Stimulated activated CD8-positive, alpha-beta memory T cell treated with anti-CD3 and anti-CD28 coated beads, Interleukin-7, amount 100 ng/mL, for 24 hours (primary cell): ENCODE measurements around the gene SDK2.

Experiments used
- DNase-seq: peaks from one replicate; pipeline ENCODE4 v3.0.0-alpha.2; 2020; ENCODE audit warnings: low read depth

Gene SDK2

DNA sequence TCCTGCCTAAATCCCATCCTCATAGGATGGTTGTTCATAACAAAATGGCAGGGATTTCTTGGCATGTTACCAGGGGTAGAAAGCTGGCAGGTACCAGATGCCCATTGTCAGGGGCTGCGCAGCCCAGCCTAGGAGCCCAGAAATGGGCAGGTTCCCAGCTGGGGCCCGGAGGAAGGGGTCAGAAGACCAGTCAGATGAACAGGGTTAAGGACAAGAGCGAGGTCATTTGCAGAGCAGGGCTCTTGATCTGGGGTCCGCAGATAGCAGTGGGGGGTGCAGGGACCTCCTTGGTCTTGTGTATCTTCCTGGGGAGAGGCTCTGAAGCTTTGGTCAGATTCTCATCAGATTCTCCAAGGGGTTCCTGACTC, 280.1 kb downstream of the SDK2 start:
- no peak for DNase-seq

DNA sequence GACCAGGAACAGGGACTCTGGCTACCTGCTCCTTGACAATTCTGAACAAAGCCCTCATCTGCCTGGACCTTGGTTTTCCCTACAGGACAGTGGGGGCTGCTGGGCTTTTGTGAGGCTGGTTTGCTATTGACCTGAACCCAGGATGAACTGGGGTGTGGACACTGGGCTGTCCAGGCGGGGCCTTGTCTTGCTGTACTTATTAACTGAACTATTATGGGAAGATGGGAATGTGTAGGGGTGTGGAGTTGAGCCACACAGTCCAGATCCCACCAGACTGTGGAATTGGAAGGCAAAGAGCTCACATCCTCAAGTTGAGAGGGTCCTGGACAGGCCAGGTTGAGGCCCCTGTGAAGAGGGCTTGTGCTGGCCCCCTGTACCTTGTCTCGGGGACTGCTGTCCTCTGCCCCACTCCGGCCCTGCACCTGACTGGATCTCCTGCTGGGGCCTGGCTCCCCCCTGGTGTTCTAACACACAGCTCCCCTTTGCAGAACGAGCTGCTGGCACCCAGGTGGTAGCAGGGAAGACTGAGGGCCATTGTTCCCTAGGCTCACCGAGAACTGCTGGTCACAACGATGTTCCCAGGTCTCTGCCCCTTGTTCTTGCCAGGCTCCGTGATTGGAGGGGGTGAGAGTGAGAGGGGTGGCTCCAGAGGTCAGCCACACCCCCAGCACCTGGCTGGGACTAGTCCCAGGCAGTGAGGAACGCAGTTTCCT, 280.6 kb downstream of the SDK2 start:
- no peak for DNase-seq

DNA sequence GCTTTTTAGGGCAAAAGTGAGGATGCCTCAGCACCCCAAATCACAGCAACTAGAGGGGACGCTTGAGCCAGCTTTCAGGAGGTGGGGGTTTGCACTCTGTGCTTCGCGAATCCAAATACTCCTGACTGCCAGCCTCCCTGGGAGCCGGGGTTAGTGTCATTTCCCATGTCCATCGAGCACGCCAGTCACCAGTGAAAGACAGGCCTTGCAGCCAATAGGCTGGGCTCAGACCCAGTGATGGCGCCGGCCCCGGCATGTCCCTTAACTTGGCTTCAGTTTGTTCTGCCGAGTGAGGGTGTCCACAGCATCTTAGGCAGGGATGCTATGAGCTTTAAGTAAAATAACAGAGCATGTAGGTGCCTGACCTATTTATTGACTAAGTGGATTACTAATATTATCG, 281.5 kb downstream of the SDK2 start:
- DNase-seq, result no peak

DNA sequence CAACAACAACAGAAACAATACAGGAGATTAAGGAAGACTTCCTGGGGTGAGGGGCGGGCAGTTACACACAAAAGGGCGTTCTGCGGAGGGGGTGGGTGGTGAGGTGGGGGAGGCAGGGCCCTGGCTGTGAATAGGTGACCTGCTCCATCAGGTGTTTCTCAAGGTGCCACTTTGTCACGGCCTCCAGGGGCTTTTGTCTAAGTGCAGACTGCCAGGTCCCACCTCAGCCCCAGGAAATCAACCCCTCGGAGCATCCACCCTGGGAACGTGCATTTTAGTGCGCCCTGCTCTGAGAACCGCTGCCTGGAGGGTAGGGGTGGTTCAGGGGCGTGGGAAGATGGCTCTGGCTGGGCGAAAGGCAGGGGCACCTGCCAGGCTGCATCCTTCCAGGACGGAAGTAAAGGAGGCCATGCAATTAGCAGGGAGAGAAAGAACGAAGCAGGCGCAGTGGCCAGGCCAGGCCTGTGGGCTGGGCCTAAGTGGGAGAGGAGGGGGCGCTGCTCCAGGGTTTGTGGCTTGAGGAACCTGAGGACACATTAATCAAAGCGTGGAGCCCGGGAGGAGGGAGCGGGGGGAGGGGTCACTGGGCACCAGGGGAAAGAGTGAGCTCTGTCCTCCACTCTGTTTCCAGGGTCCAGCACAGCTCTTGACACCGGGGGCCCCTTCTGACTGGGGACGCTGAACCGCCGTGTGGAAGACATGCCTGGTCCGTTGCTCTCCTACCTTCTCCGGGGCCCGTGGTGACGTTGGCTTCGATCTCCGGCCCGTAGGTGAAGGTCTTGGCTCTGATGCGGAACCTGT, 283.1 kb downstream of the SDK2 start:
- no peak for DNase-seq

DNA sequence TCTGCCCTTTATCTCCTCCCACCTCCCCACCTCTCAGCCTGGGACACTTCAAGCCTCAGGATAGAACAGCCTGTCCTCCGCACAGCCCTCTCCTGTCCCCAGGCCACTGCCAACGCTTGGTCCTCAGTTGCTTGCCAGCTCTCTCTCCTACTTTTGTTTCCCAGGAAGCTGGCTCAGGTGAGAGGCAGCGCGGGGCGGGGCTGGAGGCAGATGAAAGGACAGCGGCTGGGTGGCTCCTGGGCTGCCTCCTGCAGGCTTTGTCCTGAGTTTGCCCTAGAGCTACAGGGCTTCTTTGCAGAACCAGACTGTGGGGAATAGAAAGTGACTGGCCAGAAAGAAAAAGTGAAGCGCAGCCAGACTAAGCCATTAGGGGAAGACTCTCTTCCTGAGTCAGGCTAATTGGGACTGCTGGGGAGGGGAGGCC, 284.2 kb downstream of the SDK2 start:
- no peak for DNase-seq

DNA sequence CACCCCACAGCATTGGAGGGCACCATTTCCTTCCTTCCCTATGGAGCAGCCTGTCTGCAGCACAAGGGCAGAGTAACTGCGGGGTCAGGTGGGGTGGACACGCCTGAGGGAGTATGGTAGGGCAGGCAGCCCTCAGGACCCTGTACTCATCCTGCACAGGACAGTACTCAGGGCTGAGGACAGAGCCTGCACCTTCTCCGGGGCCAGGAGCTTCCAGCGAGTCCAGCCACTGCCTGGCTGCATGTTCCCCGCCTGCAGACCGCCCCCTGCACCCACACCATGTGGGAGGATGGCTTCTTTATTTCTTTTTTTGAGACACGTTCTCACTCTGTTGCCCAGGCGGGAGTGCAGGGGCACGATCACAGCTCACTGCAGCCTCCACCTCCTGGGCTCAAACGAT, 284.9 kb downstream of the SDK2 start:
- DNase-seq, result no peak

DNA sequence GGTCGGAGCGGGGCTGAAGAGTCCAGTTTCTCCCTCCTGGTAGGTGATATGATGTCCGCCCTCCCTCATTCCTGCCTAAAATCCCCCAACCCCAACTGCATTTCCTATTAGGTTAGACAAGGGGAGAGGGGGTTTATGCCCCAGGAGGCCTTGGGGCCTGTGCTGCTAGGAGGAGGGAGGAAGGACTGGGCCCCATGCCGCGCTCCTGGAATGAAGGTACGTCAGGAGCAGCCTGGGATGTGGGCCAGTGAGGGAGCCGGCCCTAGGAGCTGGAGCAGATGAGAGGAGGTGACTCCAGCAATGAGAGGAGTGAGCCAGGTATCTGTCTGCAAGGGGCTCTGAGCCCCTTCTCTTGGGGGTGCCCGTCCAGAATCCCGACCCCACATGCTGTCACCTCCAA, 285.6 kb downstream of the SDK2 start:
- DNase-seq, result no peak

DNA sequence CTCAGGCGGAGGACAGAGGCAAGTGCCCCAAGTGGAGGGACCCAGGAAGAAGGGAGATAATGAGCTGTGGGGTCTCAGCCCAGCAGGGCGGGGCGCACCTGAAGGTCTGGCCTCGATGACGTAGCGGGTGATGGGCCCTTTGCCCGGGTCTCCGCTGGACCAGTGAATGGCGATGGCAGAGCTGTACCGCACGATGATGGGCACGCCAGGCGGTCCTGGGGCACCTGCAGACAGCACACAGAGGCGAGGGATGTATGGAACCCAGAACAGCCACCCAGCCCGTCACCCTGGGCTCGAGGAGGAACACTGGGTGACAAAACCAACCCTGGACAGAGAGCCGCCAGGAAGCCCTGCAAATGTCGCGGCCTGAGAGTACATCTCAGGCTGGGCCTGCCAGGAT, 286.3 kb downstream of the SDK2 start:
- no peak for DNase-seq

DNA sequence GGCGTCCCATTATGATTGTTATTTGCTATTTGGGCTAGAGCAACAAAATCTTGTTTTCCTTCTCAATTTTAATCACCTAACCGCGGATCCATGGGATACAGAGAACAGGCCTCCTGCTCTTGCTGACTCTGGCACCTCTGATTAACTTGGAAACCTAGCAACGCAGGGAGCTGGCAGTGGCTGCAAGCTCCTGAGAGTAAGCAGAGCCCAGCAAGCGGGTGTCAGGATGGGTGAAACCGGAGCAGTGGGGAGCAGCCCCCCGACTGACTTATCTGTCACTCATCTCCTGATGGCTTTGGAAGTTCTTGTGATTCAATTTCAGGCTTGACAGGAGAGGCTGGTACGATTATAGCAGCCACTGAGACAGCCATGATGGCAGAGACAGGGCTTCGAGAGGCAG, 286.9 kb downstream of the SDK2 start:
- DNase-seq, result no peak

DNA sequence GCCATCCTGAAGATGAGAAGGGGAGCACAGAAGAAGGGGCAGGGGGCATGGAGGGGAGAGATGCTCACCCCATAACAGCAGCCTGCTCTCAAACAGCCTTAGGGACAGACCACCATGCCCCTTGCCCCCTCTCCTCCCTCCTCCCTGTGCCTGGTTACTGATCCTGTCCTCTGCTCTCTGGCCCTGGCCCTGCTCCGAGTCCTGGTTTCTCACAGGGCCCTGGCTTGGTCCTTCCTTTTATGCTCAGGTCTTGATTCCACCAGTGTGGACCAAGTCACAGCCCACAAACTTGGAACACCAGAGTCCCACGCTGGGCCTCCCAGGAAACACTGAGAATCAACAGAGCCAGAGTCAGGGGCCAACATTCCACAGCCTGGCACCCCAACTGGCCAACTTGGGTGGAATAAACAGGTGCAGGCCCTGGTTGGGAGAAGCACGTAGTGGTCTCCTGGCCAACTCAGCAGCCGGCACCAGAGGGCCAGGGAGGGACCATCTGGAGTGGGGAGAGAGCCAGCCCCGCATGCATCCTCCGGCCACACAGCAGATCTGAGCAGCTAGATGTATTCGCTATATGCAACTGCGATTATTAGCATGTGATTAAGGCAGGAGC, 287.6 kb downstream of the SDK2 start:
- DNase-seq, result no peak

DNA sequence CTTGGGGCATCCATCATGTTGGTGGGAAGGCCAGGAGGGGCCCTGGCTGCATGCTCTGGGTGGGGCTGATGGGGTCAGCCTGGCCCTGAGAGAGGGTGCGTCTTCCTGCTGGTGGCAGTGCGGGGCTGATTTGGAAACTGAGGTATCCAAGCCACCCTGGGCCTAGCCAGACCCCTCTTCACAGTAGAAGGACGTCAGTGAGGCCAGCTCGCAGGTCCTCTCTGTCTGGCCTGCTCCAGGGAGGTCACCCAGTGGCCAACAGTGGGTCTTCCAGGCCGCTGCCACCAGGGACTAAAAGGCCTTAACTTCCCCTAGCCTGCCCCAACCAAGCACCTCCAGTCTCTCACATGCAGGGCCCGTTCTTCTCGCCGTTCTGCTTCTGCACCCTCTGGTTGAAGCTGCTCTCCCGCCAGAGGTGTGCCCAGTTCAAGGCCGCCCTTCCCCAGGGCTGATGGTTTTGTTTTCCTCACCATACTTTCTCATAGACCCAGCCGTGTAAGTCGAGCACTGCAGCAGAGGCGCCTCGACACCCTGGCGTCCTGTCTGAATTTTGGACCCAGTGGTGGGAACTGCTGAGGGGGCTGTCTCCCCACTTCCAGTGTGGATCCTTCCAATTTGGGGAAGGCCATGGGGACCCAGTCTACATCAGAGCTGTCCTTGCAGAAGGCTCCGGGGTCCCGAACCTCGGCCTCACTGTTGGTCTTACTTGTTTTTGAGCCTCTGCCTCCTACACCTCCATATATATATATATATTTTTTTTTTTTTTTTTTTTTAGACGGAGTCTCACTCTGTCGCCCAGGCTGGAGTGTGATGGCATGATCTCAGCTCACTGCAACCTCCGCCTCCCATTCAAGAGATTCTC, 289.6 kb downstream of the SDK2 start:
- DNase-seq, result no peak

DNA sequence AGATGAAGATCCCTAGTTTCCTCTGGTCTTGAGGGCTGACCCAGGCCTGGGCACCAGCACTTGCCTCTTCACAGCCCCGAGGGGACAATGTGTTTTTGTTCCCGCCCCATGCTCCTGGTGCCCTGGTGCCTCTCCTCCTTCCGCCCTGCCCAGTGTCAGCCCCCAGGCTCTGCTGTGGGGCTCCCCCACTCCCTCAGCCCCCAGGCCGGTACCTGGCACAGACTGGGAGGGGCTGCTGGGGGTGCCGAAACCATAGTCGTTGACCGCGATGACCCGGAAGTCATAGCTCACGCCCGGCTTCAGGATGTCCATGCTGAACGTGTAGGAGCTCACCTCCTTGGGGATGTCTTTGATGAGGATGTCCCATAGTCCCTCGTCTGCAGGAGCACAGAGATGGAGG, 292.0 kb downstream of the SDK2 start:
- no peak for DNase-seq

DNA sequence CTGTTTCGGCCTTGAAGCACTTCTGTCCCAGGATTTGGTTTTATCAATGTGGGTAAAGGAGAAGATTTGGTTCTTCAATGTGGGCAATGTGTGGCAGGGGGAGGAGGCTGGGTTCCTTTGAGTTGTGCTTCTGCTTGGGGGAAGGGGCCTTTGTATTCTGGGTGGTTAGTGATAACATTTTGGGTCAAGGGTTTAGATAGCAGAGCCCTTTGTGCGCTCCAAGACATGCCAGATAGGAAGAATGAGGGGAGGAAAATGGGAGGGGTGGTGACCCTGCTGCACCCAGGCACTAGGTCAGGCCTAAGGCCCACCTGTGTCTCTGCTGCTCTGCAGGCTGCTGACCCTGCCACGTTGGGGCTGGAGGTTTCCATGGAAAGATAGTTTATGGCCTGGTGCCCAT, 292.5 kb downstream of the SDK2 start:
- no peak for DNase-seq

DNA sequence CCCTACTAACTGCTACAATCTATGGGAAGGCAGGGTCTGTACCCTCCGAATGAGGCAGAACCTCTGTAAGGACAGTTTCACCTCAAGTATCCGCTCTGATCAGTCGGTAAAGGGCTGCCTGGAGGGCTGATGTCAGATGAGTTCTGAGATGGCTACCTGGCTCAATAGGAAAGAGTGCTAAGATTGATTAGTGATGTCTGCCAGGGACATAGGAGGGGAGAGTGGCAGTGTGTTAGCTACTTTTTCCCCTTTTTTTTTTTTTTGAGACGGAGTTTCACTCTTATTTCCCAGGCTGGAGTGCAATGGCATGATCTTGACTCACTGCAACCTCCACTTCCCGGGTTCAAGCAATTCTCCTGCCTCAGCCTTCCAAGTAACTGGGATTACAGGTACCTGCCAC, 293.4 kb downstream of the SDK2 start:
- no peak for DNase-seq

DNA sequence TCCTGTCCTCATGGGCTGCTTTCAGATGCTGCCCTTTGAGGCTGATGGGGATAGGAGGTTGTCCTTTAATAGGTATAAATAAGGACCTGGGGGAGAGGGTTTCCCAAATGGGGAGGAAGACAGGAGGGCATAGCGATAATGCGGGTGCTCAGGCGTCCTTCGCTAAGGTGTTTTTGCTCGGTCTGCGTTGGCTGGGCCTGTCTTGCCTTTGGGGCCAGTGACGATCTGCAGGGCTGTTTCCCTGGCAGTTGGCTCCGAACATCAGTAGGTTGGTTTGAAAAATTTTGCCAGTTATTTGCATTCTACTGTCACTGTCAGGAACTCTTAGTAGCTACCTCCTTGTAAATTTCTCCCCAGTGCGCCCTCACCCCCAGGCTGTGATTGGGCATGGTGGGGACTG, 294.6 kb downstream of the SDK2 start:
- no peak for DNase-seq

DNA sequence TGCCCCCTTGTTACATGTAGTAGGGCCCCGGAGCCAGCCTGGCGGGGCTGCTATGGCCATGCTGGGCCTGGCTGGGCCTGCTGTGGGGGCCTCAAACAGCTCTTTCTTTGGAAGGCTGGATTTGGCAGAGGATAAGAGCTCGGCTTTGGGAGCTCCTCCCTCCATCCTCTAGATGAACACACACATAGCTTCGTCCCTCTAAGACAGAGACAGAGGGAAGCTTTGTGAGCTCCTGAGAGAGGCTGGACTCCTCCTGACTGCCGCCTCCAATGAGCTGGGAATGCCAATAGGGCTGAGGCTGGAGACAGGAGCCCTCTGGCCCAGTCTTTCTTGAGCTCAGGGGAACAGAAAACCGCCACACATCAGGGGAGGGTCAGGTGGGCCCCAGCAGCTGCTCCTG, 295.1 kb downstream of the SDK2 start:
- DNase-seq, result no peak

DNA sequence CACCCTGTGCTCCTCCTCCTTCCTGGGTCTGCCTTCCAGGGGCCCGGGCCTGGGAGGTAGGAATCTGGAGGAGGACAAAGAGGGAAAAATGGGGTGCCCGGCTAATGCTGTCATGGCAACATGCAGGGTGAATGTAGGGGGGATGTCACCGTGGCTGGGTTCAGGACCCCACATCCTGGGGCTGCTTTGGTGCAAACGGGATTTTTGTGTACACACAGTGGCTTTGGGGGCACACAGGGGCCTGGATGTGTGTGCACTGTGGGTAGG, 295.5 kb downstream of the SDK2 start:
- no peak for DNase-seq

DNA sequence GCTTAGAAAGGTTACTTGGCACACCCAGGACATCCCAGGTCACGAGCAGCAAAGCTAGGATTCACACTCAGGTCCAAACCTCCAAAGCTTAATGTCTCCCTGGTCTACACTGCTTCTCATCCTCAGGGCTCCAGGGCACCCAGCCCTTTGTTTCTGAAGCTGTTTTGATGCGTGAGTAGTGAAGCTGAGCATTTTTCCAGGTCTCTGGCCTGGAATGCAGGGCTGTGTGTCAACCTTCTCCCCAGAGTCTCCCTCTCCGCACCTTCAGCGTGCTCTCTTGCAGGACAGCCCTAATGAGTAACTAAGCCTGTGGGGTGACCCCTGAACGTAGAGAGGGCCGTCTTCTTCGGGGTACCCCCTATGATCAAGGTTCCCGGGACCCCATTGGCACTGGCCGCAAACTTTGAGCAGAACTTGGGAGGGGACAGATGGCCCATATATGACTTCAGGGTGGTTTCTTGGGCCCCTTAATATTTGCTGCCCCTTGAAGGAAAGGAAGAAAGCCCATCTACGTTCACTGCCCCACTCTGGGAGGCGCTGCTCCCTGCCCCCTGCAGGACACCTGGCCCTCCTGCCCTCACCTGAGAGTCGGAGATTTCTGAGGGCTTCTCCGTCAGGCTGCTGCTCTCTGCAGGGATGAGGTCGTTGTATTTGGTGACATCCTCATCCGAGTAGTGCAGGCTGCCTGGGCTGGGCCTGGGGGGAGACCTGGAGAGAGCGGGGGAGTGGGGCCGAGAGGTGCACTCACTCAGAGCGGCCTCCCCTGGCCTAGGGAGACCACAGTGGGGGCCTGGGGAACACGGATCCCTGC, 296.0 kb downstream of the SDK2 start:
- DNase-seq, result no peak

DNA sequence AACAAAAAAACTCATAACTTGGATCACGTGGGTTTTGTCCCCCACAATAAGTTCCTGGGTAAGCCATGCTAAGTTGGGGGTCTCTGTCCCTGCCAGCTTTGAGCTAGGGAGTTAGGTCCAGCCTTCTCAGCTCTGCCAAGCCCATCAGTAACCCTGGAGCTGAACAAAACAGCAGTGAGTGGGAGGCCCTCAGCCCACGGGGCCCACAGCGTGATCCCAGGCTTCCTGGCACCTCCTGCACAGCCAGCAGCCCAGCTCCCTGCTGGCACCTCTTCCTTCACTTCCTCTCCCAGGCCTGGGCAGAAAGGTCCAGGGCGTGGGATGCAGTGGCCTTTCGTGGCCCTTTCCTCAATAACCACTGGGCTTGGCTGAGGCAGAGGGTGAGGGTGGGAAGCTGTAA, 296.9 kb downstream of the SDK2 start:
- no peak for DNase-seq

DNA sequence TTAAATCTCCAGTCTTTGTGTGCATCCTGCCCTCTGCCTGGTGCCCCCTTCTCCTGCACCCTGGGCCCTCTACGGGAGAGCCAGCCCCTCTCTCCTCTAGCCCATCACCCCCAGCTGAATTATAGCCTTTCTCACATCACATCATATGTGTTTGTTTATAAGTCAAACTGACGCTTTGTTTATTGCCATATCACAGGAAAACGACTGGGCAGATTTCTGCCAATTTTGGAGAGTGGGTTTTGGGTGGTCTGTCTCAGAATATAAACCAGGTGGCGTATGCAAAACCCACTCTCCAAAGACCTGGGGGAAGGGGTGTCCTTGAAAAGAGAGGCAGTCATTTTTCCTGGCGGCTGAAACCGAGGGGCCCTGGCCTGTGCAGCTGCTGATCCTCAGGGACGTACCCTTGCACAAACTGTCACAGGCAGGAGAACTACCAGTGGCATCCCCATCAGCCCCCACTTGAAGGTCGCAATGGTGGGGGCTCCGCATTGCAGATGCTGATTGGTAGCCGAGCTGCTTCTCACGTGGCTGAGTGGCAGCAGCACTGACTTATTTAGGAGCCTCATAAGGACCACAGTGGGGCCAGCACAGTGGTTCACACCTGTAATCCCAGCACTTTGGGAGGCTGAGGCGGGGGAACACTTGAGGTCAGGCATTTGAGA, 297.6 kb downstream of the SDK2 start:
- no peak for DNase-seq

DNA sequence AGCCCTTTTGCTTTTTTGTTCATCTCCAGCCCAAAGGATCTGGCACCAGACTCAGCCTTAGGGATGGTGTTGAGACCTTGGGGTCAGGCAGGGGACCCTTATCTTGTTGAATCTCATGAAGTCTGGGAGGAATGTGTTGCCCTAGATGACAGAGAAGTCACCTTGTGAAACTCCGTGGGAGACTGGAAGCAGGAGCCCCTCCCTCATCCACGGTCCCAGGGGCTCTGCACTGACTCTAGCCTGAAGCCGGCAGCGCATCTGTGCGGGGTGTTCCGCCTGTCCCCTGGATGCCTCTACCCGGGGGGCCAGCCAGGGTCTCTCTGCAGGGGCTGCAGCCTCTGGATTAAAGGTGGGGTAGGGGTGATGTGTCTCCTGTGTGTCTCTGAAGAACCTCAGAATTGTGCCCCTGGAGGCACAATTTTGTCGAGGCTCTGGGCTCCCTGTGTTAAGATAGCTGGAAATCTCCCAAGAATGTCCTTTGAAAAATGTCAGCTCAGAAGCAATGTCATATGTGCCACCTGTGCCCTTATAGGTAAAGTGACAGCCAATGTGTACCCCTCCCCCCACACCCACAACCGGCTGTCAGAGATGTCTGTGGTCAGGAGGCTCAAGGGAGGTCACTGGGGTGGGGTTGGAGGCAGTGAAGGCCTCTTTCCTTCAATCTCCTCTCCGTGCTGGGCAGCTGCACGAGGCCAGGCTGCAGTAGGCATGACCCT, 300.3 kb downstream of the SDK2 start:
- DNase-seq, result no peak
